Measurements from ENCODE around the gene CIITA.
A peak's percentile ranks its signal among the peaks of the same experiment; 100 is the strongest.

Gene CIITA

GRCh38 chr16:10979717-10980601, 103.0 kb downstream of the CIITA start:
- peak overlapping the region; percentile 32; the same call in 1 of the 2 replicates for H3K27ac ChIP-seq
- TF ChIP-seq CTCF (conservative IDR thresholded peaks at IDR 0.05), result no peak

- H3K27ac ChIP-seq, result peak overlapping the region; percentile 32; the same call in 1 of the 2 replicates
- no peak for TF ChIP-seq CTCF (conservative IDR thresholded peaks at IDR 0.05)
Observed at GRCh38 chr16:10980813-10981212, 103.8 kb downstream of the CIITA start.

- H3K27ac ChIP-seq, result no peak overlapping the region
- peak; percentile 39 for TF ChIP-seq CTCF (conservative IDR thresholded peaks at IDR 0.05)
Observed at GRCh38 chr16:10981697-10982216, 104.8 kb downstream of the CIITA start.

GRCh38 chr16:10982465-10983150, 105.6 kb downstream of the CIITA start:
- TF ChIP-seq CTCF (conservative IDR thresholded peaks at IDR 0.05), result no peak
- H3K27ac ChIP-seq, result no peak overlapping the region

- 0 out of 2 replicates have a peak, but pooled peaks have one; percentile 20 for TF ChIP-seq CTCF (conservative IDR thresholded peaks at IDR 0.05)
- no peak overlapping the region for H3K27ac ChIP-seq
Observed at GRCh38 chr16:10983159-10983558, 106.2 kb downstream of the CIITA start.

- no peak for TF ChIP-seq CTCF (conservative IDR thresholded peaks at IDR 0.05)
Observed at GRCh38 chr16:10984509-10984908, 107.5 kb downstream of the CIITA start.

More at GRCh38 chr16:10984509-10984908, 107.5 kb downstream of the CIITA start:
- H3K27ac ChIP-seq, result no peak overlapping the region

All from VCaP (cell line).